H1 (cell line): ENCODE results near the gene CDC73. TPM values are rescaled to one million over a fixed set of nuclear protein-coding genes. Genes with fewer than 3 reads are reported as not detected.

Experiments used
- CBX5 ChIP-seq: fragments of 300-800, 300-1000 bp; sonication (generic); IDR thresholded peaks from 2 replicates; pipeline ENCODE4 v1.7.1; 2016; ENCODE audit warnings: antibody characterized with exemption, low read length, low read depth
- NANOG ChIP-seq: IDR thresholded peaks from 2 replicates; pipeline ENCODE4 v1.6.1; 2011; ENCODE audit warnings: low read length, low read depth, mild to moderate bottlenecking, inconsistent platforms; ENCODE audit not compliant: insufficient read depth, poor library complexity, severe bottlenecking
- SUZ12 ChIP-seq: fragments of 200-600 bp; sonication (generic); IDR thresholded peaks from 2 replicates; pipeline ENCODE4 v1.6.1; 2012; ENCODE audit warnings: mild to moderate bottlenecking, inconsistent platforms, low read length, moderate library complexity, mixed read lengths
- polyA plus RNA-seq, 7 experiments: library from polyadenylated mRNA; depleted of rRNA in 3 of 7; stranded (reverse) in 5 of 7; unstranded in 2 of 7; fragments of >200 nt in 5 of 7; fragments of 200-250 nt in 2 of 7; gene quantifications; 1 replicate in 5 of 7; 2 replicates in 1 of 7; 4 replicates in 1 of 7; pipeline versions ENCODE4 v1.2.1 to v1.2.3, GENCODE V29; 2011 to 2013; ENCODE audit warnings: missing spikeins in 2 of 7, mixed read lengths in 2 of 7
- total RNA-seq: library from RNA; stranded (reverse); fragmentation: NEBNext Ultra II Directional; extraction: Animal tissue kit (Norgen Biotek cat#: 25700); gene quantifications from 2 replicates; pipeline ENCODE4 v1.2.1, GENCODE V29; 2021
- TF ChIP-seq, protein P1 (sequence below): IDR thresholded peaks from 2 replicates; pipeline ENCODE4 v1.6.1; 2012; ENCODE audit warnings: inconsistent platforms

CDC73 gene
- total and polyA plus RNA-seq, 2 of the 8 experiments (the other 6 are each of a cell fraction or from before 2014, with no cell fraction given), result 9.8 to 64.0 TPM

DNA sequence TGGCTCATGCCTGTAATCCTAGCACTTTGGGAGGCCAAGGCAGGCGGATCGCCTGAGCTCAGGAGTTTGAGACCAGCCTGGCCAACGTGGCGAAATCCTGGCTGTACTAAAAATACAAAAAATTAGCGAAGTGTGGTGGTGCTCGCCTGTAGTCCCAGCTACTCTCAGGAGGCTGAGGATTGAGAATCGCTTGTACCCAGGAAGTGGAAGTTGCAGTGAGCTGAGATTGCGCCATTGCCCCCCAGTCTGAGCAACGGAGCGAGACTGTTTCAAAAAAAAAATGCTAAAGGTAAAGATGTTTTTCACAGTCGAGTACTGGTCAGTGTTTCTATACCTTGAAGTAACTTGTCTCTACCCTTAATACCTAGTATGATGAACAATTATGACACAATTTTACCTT lies 27.7 kb upstream of the CDC73 start (continued):
- TF ChIP-seq SUZ12, result no peak
- no peak for TF ChIP-seq CBX5
- no peak for TF ChIP-seq NANOG
- TF ChIP-seq, protein P1, sequence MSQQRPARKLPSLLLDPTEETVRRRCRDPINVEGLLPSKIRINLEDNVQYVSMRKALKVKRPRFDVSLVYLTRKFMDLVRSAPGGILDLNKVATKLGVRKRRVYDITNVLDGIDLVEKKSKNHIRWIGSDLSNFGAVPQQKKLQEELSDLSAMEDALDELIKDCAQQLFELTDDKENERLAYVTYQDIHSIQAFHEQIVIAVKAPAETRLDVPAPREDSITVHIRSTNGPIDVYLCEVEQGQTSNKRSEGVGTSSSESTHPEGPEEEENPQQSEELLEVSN, result no peak
